D721Med (cell line): ENCODE results near the gene TROAP.

Experiments
- DNase-seq: peaks from one replicate; pipeline ENCODE4 v3.0.0; 2011; ENCODE audit warnings: low spot score; ENCODE audit not compliant: insufficient read length
- FAIRE-seq: peaks from 2 replicates; lab custom pipeline; 2011; peaks lifted over from hg19 to GRCh38; lab: Jason Lieb, UNC
- TF ChIP-seq, protein P1 (sequence below): IDR thresholded peaks from 2 replicates; pipeline ENCODE4 v1.5.1; 2012; ENCODE audit warnings: mild to moderate bottlenecking, control low read depth; ENCODE audit not compliant: insufficient read depth; ENCODE audit errors: missing control alignments

Gene TROAP, protein sequence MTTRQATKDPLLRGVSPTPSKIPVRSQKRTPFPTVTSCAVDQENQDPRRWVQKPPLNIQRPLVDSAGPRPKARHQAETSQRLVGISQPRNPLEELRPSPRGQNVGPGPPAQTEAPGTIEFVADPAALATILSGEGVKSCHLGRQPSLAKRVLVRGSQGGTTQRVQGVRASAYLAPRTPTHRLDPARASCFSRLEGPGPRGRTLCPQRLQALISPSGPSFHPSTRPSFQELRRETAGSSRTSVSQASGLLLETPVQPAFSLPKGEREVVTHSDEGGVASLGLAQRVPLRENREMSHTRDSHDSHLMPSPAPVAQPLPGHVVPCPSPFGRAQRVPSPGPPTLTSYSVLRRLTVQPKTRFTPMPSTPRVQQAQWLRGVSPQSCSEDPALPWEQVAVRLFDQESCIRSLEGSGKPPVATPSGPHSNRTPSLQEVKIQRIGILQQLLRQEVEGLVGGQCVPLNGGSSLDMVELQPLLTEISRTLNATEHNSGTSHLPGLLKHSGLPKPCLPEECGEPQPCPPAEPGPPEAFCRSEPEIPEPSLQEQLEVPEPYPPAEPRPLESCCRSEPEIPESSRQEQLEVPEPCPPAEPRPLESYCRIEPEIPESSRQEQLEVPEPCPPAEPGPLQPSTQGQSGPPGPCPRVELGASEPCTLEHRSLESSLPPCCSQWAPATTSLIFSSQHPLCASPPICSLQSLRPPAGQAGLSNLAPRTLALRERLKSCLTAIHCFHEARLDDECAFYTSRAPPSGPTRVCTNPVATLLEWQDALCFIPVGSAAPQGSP

GRCh38 chr12:49322708-49323523, at the start of gene TROAP:
Gene TROAP (plus strand): TSS chr12:49323255. CDS start chr12:49323609, 354 bp downstream.
- DNase-seq: peak; percentile 98
- FAIRE-seq: no peak
- TF ChIP-seq, protein P1, sequence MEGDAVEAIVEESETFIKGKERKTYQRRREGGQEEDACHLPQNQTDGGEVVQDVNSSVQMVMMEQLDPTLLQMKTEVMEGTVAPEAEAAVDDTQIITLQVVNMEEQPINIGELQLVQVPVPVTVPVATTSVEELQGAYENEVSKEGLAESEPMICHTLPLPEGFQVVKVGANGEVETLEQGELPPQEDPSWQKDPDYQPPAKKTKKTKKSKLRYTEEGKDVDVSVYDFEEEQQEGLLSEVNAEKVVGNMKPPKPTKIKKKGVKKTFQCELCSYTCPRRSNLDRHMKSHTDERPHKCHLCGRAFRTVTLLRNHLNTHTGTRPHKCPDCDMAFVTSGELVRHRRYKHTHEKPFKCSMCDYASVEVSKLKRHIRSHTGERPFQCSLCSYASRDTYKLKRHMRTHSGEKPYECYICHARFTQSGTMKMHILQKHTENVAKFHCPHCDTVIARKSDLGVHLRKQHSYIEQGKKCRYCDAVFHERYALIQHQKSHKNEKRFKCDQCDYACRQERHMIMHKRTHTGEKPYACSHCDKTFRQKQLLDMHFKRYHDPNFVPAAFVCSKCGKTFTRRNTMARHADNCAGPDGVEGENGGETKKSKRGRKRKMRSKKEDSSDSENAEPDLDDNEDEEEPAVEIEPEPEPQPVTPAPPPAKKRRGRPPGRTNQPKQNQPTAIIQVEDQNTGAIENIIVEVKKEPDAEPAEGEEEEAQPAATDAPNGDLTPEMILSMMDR: no peak

DNA sequence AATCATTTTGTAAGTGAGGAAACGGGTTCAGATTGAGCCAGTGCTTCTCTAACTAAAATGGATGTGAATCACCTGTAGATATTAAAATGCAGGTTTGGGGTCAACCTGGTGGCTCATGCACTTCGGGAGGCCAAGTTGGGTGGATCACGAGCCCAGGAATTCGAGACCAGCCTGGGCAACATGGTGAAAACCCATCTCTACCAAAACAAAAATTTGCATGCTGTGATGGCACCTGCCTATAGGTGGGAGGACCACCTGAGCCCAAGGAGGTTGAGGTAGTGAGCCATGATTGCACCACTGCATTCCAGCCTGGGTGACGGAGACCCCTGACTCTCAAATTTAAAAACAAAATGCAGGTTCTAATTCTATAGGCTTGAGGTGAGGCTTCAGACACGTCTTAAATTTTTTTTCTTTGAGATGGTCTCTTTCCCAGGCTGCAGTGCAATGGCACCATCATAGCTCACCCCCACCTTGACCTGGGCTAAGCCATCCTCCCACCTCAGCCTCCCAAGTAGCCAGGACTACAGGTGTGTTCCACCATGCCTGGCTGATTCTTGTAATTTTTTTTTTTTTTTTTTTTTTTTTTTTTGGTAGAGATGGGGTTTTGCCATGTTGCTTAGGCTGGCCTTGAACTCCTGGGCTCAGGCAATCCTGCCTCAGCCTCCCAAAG, 49.2 kb upstream of the TROAP start:
- no peak for FAIRE-seq
- no peak for DNase-seq
- TF ChIP-seq, protein P1: no peak

- TF ChIP-seq, protein P1: no peak
- DNase-seq: no peak
- FAIRE-seq: no peak
Observed at GRCh38 chr12:49274396-49275069, 48.5 kb upstream of the TROAP start.

DNA sequence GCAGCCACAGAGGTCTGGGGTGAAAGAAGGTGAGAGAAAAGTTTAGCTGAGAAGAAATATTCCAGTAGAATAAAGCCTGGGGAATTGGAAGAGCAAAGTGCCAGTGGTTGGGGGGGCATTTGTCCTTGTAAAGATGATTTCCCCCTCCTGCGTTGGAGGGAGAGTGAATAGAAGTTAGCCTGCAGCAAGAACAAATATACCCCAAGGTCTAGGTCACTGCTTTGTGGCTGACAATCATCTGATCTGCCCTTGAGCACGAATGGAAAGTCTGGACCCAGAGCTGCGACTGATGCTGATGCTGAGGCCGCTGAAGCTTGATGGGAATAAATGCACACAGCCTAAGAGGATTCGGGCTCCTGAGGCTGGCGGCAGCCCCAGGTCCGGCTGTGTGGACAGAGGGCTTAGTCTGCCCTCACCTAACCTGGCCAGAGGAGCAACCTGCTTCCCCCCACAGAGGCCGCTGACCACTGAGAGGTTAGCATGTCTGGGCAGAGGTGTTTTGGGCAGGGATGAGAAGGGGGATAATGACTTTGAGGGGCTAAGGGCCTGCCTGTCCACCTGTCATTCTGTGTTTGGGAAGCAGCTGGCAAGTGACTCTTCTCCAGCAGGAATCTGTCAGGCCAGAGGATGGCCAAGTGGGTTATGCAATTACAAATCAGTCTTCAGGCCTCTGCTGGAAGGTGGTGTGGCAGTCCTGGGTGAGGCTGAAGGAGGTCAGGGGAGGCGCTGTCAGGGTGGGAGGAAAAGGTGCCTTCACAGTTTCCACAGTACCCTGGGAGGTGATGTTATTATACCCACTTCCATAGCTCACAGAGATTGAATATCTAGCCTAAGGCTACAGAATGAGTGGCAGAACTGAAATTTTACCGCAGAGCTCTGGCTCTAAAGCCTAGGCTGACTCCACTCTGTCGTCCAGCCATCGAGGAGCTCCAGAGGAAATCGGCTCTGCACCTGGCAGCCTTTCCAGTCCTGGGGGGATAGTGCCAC, 46.5 kb upstream of the TROAP start:
- TF ChIP-seq, protein P1: no peak
- FAIRE-seq: no peak
- DNase-seq: no peak

DNA sequence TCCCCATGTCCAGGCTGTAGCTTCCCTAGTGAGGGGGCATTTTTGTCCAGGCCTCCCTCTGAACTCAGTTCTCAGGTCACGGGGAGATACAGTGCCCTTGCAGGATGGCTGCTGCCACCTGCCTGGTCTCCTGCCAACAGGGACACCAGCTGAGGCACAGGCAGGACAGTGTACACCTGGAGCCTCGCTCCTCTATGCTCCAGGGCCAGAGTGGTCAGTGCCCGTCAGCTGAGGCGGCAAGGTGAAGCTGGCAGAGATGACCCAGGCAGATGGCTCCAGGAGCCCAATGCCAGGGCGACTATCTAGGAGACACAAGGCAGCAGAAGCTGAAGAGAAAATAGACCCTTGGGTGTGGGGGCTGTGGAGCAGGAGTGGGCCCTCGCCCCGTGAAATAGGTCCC, 45.6 kb upstream of the TROAP start:
- no peak for DNase-seq
- TF ChIP-seq, protein P1: no peak
- no peak for FAIRE-seq
